H1 (cell line): ENCODE measurements around the gene HIGD2A.

Experiments used
- CEBPB ChIP-seq: IDR thresholded peaks from 2 replicates; pipeline ENCODE4 v1.6.1; 2012; ENCODE audit warnings: low read depth, low read length
- CREB1 ChIP-seq: IDR thresholded peaks from 2 replicates; pipeline ENCODE4 v1.6.1; 2012; ENCODE audit warnings: inconsistent platforms
- EP300 ChIP-seq, 2 experiments: IDR thresholded peaks; 1 replicate in 1 of 2; 2 replicates in 1 of 2; pipeline ENCODE4 v1.6.1; 2011 to 2012; ENCODE audit warnings: low read depth in 2 of 2, low read length in 2 of 2, mild to moderate bottlenecking in 2 of 2, borderline replicate concordance in 1 of 2, inconsistent platforms in 1 of 2, moderate library complexity in 1 of 2
- GTF2F1 ChIP-seq: IDR thresholded peaks from 2 replicates; pipeline ENCODE4 v1.6.1; 2012; ENCODE audit warnings: low read depth, low read length, improper control_type of control experiment, borderline replicate concordance
- JUN ChIP-seq: IDR thresholded peaks from 2 replicates; pipeline ENCODE4 v1.6.1; 2011; ENCODE audit warnings: low read depth, mild to moderate bottlenecking, improper control_type of control experiment, low read length
- MAFK ChIP-seq: IDR thresholded peaks from 2 replicates; pipeline ENCODE4 v1.6.1; 2012; ENCODE audit warnings: low read depth, mild to moderate bottlenecking, improper control_type of control experiment, low read length
- POLR2A ChIP-seq, 2 experiments: IDR thresholded peaks; 1 replicate in 1 of 2; 2 replicates in 1 of 2; pipeline ENCODE4 v1.6.1; 2011; ENCODE audit warnings: low read depth in 2 of 2, low read length in 2 of 2, mild to moderate bottlenecking in 2 of 2; ENCODE audit errors: control extremely low read depth in 1 of 2
- POLR2AphosphoS5 ChIP-seq: IDR thresholded peaks from 2 replicates; pipeline ENCODE4 v1.6.1; 2011; ENCODE audit warnings: low read depth, low read length
- RFX5 ChIP-seq: IDR thresholded peaks from 2 replicates; pipeline ENCODE4 v1.6.1; 2011; ENCODE audit warnings: low read depth, low read length, improper control_type of control experiment, borderline replicate concordance
- SP2 ChIP-seq: IDR thresholded peaks from 2 replicates; pipeline ENCODE4 v1.6.1; 2012; ENCODE audit warnings: mild to moderate bottlenecking, low read length, inconsistent platforms
- TAF1 ChIP-seq: IDR thresholded peaks from 2 replicates; pipeline ENCODE4 v1.6.1; 2011; ENCODE audit warnings: mild to moderate bottlenecking, low read depth, low read length
- TF ChIP-seq, protein P1 (sequence below), 3 experiments: IDR thresholded peaks; 1 replicate in 2 of 3; 2 replicates in 1 of 3; pipeline versions ENCODE4 v1.5.1 to v1.6.1; 2011; ENCODE audit warnings: low read length in 3 of 3, mild to moderate bottlenecking in 3 of 3, inconsistent platforms in 2 of 3, low read depth in 1 of 3, moderate library complexity in 1 of 3; ENCODE audit not compliant: insufficient read depth in 1 of 3; ENCODE audit errors: control extremely low read depth in 1 of 3

DNA sequence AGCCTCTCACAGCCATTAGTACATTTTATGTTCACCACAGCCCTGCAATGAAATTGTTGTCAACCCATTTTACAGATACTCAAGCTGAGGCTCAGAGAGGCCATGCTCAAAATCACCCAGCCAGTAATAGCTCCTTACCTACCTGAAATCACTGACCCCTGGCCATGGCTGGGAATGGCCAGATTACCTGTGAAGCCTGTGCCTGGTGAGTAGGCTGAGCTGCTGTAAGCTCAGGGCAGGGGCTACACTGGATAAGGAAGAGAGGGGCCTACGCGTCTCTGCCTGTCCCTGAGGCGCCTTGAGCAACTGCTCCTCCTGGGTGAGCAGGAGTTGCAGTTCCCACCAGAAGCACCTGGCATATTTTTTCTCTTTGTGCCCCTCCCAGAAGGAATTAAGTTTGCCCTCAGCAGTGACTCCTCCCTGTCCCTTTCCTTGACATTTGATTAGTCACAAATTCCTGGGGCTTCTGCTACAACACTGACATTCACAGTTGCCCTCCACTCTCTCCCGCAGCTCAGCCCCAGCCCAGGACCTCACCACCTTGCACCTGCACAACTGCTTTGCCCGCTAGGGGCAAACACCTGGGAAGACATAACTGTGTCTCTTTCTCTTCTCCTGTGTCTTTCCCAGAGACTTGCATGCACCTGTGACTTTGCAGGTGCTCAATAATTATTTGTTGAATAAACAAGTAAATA lies 22.1 kb downstream of the HIGD2A start:
- TF ChIP-seq CEBPB (no peak), MAFK (no peak), POLR2A (IDR thresholded peaks at IDR 0.05; ENCODE audit: control extremely low read depth in 1 of 2, low read depth in 2 of 2, low read length in 2 of 2) (no peak), JUN (no peak), TAF1 (no peak), GTF2F1 (no peak), SP2 (no peak), RFX5 (no peak), EP300 (IDR thresholded peaks at IDR 0.05; ENCODE audit: borderline replicate concordance in 1 of 2, low read depth in 2 of 2, low read length in 2 of 2) (no peak), CREB1 (no peak), POLR2AphosphoS5 (no peak)
- TF ChIP-seq, protein P1, sequence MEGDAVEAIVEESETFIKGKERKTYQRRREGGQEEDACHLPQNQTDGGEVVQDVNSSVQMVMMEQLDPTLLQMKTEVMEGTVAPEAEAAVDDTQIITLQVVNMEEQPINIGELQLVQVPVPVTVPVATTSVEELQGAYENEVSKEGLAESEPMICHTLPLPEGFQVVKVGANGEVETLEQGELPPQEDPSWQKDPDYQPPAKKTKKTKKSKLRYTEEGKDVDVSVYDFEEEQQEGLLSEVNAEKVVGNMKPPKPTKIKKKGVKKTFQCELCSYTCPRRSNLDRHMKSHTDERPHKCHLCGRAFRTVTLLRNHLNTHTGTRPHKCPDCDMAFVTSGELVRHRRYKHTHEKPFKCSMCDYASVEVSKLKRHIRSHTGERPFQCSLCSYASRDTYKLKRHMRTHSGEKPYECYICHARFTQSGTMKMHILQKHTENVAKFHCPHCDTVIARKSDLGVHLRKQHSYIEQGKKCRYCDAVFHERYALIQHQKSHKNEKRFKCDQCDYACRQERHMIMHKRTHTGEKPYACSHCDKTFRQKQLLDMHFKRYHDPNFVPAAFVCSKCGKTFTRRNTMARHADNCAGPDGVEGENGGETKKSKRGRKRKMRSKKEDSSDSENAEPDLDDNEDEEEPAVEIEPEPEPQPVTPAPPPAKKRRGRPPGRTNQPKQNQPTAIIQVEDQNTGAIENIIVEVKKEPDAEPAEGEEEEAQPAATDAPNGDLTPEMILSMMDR (IDR thresholded peaks at IDR 0.05; ENCODE audit: control extremely low read depth in 1 of 3, insufficient read depth in 1 of 3, low read depth in 1 of 3, low read length in 3 of 3) = peak in 2 of 3 experiments; percentile 20 to 24; a peak in 2 of 4 replicates
